GM13977 (cell line): ENCODE measurements around the gene IWS1.
A peak's percentile ranks its signal among the peaks of the same experiment; 100 is the strongest.
"Not testable (repeated sequence)": the region's sequence is repeated elsewhere in the genome, so short reads cannot be mapped to it uniquely, and the experiment has no call there.

Source experiments
- DNase-seq: peaks from one replicate; pipeline ENCODE4 v3.0.0; 2012; ENCODE audit warnings: low spot score
- in situ Hi-C: fragments of 300-500 bp; cut with MboI; formaldehyde crosslinking; loops from one replicate; pipeline ENCODE4 v1.12.0; 2022; ENCODE audit warnings: low sequenced_read_pairs, low pct_unique_long_range_greater_than_20kb, mixed read lengths, inconsistent platforms; ENCODE audit not compliant: unreplicated experiment
- TF ChIP-seq, protein P1 (sequence below): IDR thresholded peaks from 2 replicates; pipeline ENCODE4 v1.5.1; 2012; ENCODE audit warnings: mild to moderate bottlenecking, control low read depth; ENCODE audit not compliant: insufficient read depth; ENCODE audit errors: extremely low read depth, missing control alignments

Gene IWS1

DNA sequence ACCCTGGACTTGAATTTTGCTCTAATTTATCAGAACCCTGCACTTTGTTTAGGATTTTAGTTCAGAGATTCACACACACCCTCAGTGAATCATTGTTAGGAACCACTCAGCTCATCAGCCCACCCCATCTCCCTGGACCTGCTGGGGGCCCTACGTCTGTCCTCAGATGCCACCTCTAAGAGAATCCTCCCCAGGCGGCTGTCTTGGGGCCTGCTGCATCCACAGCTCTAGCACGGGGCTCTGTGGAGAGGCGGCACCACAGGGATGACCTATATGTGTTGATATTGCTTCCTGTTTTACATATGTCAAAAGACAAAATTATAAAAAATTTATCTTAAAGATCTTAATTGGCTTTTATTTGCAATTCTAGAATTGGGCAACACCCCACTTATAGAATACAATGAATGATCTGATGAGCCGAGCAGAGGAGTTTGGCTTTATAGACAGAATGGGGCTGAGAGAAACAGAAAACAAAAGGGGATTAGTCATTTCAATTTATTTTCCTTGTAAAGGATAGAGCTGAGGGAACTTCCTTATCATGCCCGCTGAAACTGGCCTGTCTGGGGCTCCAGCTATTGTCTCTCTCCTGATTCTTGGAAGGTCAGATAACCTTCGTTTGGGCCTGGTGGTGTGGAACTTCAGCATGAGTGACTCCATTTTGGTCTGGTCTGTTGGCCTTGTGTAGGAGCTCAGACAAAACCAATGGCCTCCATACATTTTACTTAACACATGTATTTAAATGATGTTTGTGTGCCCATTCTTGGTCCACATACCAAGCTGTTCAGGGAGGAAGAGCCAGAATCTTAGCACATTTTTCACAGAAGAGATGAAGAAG lies 10.6 kb upstream of the IWS1 start:
- TF ChIP-seq, protein P1, sequence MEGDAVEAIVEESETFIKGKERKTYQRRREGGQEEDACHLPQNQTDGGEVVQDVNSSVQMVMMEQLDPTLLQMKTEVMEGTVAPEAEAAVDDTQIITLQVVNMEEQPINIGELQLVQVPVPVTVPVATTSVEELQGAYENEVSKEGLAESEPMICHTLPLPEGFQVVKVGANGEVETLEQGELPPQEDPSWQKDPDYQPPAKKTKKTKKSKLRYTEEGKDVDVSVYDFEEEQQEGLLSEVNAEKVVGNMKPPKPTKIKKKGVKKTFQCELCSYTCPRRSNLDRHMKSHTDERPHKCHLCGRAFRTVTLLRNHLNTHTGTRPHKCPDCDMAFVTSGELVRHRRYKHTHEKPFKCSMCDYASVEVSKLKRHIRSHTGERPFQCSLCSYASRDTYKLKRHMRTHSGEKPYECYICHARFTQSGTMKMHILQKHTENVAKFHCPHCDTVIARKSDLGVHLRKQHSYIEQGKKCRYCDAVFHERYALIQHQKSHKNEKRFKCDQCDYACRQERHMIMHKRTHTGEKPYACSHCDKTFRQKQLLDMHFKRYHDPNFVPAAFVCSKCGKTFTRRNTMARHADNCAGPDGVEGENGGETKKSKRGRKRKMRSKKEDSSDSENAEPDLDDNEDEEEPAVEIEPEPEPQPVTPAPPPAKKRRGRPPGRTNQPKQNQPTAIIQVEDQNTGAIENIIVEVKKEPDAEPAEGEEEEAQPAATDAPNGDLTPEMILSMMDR, result no peak
- no peak for DNase-seq
- in situ Hi-C loops, result no loop called here

DNA sequence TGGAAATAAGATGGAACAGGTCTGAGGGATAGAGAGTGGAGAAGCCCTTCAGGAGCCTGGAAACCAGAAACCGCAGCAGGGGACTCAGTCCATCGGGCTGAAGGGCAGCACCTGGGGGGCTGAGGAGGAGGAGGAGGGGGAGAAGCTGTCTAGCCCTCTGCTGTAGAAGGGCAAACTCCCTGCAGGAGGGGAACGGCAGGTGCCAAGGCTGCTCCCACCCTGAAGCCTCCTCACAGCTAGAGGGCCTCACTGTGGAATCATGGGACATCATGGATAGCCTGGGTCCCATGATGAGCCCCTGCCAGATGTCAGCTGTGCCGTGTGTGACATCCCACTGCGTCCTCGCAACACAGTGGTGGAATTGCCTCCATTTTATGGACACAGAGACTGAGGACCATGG lies 9.6 kb upstream of the IWS1 start:
- in situ Hi-C loops, result no loop called here
- TF ChIP-seq, protein P1, result no peak
- no peak for DNase-seq

DNA sequence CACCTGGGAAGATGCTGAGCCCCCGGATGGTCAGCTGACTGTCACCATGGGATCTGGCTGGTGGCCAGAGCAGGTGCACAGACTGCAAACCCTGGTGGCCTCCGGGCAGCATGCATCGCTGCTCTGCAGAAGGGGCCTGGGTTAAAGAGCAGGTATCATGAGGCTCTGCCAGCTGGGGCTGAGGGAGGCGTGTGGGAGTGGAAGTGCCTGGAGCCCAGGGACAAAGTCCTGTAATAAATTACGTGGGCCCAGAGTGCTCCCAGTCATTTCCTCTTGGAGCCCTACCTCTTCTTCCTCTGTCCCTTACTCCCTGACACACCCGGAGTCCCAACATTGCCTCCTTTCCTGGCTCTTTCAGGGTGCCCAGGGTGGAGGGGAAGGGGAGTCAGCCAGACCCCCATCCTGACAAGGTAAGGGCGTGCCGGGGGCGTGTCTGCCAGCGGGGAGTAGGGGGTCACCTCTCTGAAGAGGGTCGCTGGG lies 9.2 kb upstream of the IWS1 start, which contains the start of gene MYO7B:
MYO7B (plus strand) TSS at position 262 of the 480 bp plus-strand sequence. CDS start 24,040 bp downstream, outside the sequence.
- in situ Hi-C loops, result no loop called here
- TF ChIP-seq, protein P1, result no peak
- no peak for DNase-seq

DNA sequence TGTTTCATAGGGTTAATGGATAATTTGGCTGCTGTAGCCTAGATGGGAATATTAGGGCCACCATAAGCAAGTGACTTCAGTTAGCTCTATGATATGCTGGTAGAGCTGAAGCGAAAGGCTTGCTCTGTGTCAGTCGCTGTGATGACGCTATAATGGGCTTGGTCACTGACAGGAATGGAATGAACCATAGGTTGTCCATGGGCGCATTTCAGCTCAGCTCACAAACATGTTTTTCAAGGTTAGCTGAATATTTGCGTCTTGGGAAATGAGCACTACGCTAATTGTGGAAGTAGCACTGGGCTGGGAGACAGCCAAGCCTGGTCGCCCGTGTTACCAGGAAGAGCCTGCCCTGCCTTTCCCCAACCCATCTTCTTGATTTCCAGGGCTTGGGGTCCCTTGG lies 6.0 kb upstream of the IWS1 start:
- no peak for DNase-seq
- TF ChIP-seq, protein P1, result no peak
- in situ Hi-C loops, result no loop called here

DNA sequence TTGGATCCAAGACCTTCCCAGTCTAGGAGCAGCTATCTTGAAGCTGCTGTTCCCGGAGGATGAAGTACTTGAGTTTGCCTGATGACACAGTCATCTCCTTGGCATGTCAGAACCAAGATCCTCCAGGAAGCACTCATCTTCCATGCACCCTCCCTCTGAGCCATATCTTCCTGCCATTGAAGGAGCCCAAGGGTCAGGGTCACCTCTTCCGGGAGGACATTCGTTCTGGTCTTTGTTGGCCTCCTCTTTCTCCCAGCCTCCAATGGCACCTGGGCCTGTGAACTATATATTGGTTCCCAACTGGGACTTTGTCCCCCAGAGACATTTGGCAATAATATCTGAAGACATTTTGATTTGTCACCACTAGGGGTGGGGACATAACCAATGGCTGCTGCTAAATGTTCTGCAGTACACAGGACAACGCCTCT lies 4.9 kb upstream of the IWS1 start:
- TF ChIP-seq, protein P1, result no peak
- no peak for DNase-seq
- in situ Hi-C loops, result no loop called here

DNA sequence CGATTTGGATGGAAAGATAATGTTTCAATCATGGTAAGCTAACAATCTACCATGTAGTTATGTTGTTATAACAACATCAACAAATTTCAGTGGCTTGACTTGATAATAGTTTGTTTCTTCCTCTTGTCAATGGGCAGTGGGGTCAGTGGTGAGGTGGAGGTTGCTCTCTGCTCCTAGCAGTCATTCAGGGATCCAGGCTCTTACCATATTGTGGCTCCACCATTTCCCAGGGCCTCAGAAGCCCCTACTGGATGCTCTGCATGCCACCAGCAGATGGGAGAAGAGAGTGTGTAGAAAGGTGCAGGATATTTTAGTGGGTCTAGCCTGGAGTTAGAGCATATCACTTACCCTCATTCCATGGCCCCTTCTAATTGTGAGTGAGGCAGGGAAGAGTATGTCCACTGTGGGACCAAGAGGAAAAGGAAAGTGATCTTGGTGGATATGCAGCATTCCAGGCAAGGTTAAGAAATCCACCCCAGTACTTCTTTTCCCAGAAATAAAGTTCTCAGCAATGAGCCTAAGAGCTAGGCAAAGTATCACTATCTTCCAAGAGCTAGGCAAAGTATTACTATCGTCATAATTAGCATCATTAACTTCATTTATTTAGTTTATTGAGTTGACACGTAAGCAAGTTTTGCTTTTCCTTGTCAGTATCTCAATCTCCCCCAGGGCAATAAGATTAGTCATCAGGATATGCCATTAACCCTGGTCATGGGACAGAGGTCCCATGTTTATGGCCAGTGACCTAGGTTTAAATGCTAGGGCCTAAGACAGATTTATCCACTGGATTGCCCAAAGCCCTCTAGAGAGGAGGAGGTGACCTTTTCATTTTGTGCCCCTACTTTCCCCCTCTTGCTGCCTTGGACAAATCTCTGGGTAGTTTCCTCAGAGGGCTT lies 4.2 kb upstream of the IWS1 start:
- TF ChIP-seq, protein P1, result peak; percentile 8
- in situ Hi-C loops, result no loop called here
- no peak for DNase-seq

DNA sequence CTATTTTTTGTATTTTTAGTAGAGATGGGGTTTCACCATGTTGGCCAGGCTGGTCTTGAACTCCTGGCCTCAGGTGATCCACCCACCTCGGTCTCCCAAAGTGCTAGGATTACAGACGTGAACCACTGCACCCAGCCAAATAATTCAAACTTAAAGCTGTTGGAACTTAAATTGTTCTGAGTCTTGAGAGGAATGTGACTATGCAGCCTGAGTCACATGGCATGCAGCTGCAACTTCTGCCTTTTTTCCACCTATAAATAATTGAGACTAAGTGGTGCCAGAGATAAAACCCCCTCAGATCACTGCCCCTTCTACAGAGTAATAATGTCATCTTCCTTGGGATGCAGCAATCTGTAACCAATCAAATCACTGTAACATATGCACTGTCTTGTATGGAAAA lies 3.1 kb upstream of the IWS1 start:
- DNase-seq, in situ Hi-C loops: not testable (repeated sequence)
